Karpas-422 (cell line): ENCODE results near the gene MYH15. TPM values are rescaled to one million over a fixed set of nuclear protein-coding genes. Genes with fewer than 3 reads are reported as not detected.

Experiments used
- DNase-seq: peaks from one replicate; pipeline ENCODE4 v3.0.0-alpha.2; 2015
- H2AFZ ChIP-seq: fragments of 200-600 bp; sonication (generic); 2 replicates; pipeline ENCODE4 v1.6.1; 2014; ENCODE audit warnings: antibody characterized with exemption, low read length, mixed read lengths
- H3K27ac ChIP-seq: fragments of 200-600 bp; sonication (generic); 2 replicates; pipeline ENCODE4 v1.5.1; 2014; ENCODE audit warnings: mild to moderate bottlenecking, low read length, moderate library complexity
- H3K27me3 ChIP-seq: fragments of 200-600 bp; sonication (generic); 2 replicates; pipeline ENCODE4 v1.6.1; 2014; ENCODE audit warnings: low read length, mixed read lengths
- H3K36me3 ChIP-seq: fragments of 200-600 bp; sonication (generic); 2 replicates; pipeline ENCODE4 v1.6.1; 2014; ENCODE audit warnings: low read length, mixed read lengths; ENCODE audit not compliant: insufficient read depth
- H3K4me1 ChIP-seq: fragments of 200-600 bp; sonication (generic); 2 replicates; pipeline ENCODE4 v1.6.1; 2014; ENCODE audit warnings: mild to moderate bottlenecking, low read length, mixed read lengths
- H3K4me2 ChIP-seq: fragments of 200-600 bp; sonication (generic); 2 replicates; pipeline ENCODE4 v1.6.1; 2014; ENCODE audit warnings: low read length, low read depth, mild to moderate bottlenecking; ENCODE audit not compliant: poor library complexity, severe bottlenecking
- H3K4me3 ChIP-seq: fragments of 200-600 bp; sonication (generic); 2 replicates; pipeline ENCODE4 v1.5.1; 2014; ENCODE audit warnings: mild to moderate bottlenecking, antibody characterized with exemption, low read length, mixed read lengths
- H3K79me2 ChIP-seq: fragments of 200-600 bp; sonication (generic); 2 replicates; pipeline ENCODE4 v1.6.1; 2014; ENCODE audit warnings: mild to moderate bottlenecking, low read length, mixed read lengths
- H3K9ac ChIP-seq: fragments of 200-600 bp; sonication (generic); 2 replicates; pipeline ENCODE4 v1.6.0; 2014; ENCODE audit warnings: low read length
- H3K9me2 ChIP-seq: fragments of 200-600 bp; sonication (generic), shearing (Covaris generic); replicated peaks from 2 replicates; pipeline ENCODE4 v1.6.0; 2014; ENCODE audit warnings: mild to moderate bottlenecking, low read length, moderate library complexity; ENCODE audit not compliant: insufficient read depth
- H3K9me3 ChIP-seq: fragments of 300-700, 200-600 bp; sonication (generic); 2 replicates; pipeline ENCODE4 v1.6.1; 2014; ENCODE audit warnings: low read length, mixed read lengths
- H4K20me1 ChIP-seq: fragments of 200-600 bp; sonication (generic); 2 replicates; pipeline ENCODE4 v1.6.1; 2014; ENCODE audit warnings: mild to moderate bottlenecking, antibody characterized with exemption, low read length, low read depth; ENCODE audit not compliant: insufficient read depth
- total RNA-seq: library from RNA; depleted of rRNA; stranded (reverse); fragments of >200 nt; shearing (Covaris generic); gene quantifications from 2 replicates; pipeline ENCODE4 v1.2.3, GENCODE V29; 2014; ENCODE audit warnings: low replicate concordance

MYH15 gene
- total RNA-seq, 1 experiment from 2014 or later: not detected

DNA sequence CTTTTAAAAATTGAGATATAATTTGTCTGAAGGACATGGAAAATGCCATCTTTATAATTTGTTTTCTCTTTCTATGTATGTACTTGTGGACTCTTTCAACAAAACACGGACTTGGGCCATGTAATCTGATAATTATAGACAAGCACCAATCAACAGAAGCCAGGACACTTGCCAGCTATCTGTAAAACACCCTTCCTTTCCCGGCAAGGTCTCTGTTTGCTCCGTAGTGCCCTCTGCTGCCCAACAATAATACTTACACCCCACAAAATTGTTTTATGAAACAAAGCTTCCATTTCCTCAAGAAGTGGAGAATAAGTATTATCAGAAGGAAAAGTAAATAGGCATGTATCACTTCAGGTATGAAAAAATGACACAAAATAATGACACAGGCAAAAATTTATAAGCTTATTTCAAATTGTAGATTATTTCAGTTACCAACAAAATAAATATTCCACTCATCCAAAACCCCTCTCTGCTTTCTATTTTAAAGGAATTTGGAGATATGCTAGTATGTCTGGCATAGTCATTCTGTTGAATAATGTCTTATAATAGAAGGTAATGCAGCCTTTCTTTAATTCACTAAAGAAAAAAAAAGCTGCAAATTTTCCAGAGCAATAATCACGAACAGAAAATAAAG lies 32.8 kb downstream of the MYH15 start:
- DNase-seq: peak; percentile 81
- Histone ChIP-seq H2AFZ (no peak overlapping the region), H3K27ac (no peak overlapping the region), H3K9ac (no peak overlapping the region), H3K9me2 (no peaks in the 10 kb centered on the region), H3K4me1 (no peaks in the 10 kb centered on the region; the same call in 1 of the 2 replicates), H3K4me2 (no peak overlapping the region), H3K79me2 (no peaks in the 10 kb centered on the region), H3K4me3 (no peak overlapping the region), H3K27me3 (no peaks in the 10 kb centered on the region), H4K20me1 (no peaks in the 10 kb centered on the region), H3K9me3 (no peaks in the 10 kb centered on the region), H3K36me3 (no peaks in the 10 kb centered on the region)

DNA sequence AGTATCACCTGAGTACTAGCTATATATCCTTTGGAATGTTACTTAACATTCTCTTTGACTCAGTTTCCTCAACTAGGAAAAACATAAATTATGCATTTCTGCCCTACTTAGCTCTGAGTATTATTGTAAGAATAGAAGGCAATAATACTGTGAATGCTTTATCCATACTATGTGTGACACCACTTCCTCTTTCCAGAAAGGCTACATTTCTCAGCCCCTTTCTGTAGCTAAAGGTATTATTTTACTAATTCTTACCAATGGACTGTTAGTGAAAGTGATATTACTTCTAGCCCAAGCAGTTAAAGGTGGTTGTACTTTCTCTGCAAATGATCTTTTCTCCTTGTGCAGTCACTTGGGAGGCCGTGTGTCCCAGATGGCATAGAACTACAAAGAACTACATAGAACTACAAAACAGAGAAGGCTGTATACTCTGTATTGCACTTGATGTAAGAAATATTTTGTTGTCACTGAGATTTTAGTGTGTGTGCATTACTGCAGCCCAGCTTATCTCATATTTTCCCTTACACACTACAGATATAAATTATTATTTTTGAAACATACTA lies 35.1 kb downstream of the MYH15 start:
- no peak for DNase-seq
- Histone ChIP-seq H3K27me3 (no peaks in the 10 kb centered on the region), H3K36me3 (no peaks in the 10 kb centered on the region), H3K9me3 (no peaks in the 10 kb centered on the region), H3K79me2 (no peaks in the 10 kb centered on the region), H3K4me3 (no peak overlapping the region), H3K9me2 (no peaks in the 10 kb centered on the region), H3K27ac (no peak overlapping the region), H3K9ac (no peak overlapping the region), H3K4me1 (no peaks in the 10 kb centered on the region; the same call in 1 of the 2 replicates), H3K4me2 (no peak overlapping the region), H4K20me1 (no peaks in the 10 kb centered on the region), H2AFZ (no peak overlapping the region)

DNA sequence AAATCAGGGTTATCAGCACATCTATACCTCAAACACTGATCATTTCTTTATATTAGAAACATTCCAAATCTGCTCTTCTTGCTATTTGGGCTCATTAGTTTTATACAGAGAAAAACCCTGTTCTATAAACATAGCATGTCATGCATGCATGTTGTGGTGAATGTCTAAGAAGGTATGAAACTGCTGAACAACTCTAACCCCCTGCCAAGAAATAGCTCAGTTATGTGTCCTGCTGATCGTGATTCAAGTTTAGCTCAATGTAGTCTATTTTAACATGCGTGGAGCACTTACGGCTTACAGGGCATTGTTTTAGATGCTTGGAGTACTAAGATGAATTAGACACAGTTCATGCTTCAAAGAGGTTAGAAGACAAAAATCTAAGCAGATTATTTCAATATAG lies 35.8 kb downstream of the MYH15 start:
- Histone ChIP-seq H2AFZ (no peak overlapping the region), H3K9me3 (no peaks in the 10 kb centered on the region), H3K4me3 (no peak overlapping the region), H4K20me1 (no peaks in the 10 kb centered on the region), H3K36me3 (no peaks in the 10 kb centered on the region), H3K79me2 (no peaks in the 10 kb centered on the region), H3K9me2 (no peaks in the 10 kb centered on the region), H3K27me3 (no peaks in the 10 kb centered on the region), H3K4me1 (no peaks in the 10 kb centered on the region; the same call in 1 of the 2 replicates), H3K9ac (no peak overlapping the region), H3K27ac (no peak overlapping the region), H3K4me2 (no peak overlapping the region)
- no peak for DNase-seq

DNA sequence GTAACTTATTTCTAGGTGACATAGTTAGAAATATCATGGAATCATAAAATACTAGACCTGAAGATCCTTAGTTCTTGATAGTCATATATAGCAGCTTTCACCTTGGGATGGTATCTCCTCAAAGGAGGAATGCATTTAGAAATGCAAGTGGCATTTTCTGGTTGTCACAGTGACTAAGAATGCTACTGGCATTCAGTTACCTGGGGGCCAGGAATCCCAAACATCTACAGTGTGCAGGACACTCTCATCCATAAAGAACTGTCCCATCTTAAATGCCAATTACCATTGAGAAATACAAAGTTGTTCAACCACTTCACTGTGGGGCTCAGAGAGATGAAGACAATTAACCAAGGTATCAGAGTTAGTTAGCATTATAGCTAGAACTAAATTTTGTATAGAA lies 36.7 kb downstream of the MYH15 start:
- H3K9me2 ChIP-seq: no peaks in the 10 kb centered on the region
- no peak for DNase-seq
- no peaks in the 10 kb centered on the region for H3K79me2 ChIP-seq
- H3K9me3 ChIP-seq: no peaks in the 10 kb centered on the region
- H4K20me1 ChIP-seq: no peaks in the 10 kb centered on the region
- no peaks in the 10 kb centered on the region; the same call in 1 of the 2 replicates for H3K4me1 ChIP-seq
- no peaks in the 10 kb centered on the region for H3K36me3 ChIP-seq
- H3K27ac ChIP-seq: no peak overlapping the region
- no peaks in the 10 kb centered on the region for H3K27me3 ChIP-seq
- H3K9ac ChIP-seq: no peak overlapping the region
- no peak overlapping the region for H2AFZ ChIP-seq
- H3K4me3 ChIP-seq: no peak overlapping the region
- no peak overlapping the region for H3K4me2 ChIP-seq

DNA sequence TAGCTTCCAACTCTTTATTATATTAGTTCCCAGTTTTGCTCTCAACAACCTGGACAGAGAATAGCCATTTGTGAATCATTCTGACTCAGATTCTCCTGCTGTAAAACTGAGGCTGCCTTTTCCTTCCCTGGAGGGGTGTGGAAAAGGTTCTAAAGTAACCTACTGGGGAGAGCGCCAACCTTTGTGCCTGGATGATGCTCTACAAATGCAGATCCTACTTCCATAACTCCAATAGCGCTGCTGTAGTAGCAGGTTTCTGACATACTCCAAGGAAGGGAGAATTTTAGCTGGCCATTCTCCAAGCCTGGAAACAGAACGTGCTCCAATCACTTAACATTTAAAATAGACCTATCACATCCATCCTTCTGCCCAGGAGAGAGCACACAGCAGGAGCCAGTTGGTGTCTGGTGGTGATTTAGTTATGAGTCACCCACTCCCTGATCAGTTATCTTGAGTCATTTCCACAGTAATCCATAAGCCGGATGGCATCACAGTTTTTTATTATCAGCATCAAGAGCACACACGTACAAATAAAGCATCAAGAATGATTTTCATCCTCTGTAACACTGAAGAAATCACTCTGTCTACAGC lies 38.3 kb downstream of the MYH15 start:
- H3K4me3 ChIP-seq: no peak overlapping the region

DNA sequence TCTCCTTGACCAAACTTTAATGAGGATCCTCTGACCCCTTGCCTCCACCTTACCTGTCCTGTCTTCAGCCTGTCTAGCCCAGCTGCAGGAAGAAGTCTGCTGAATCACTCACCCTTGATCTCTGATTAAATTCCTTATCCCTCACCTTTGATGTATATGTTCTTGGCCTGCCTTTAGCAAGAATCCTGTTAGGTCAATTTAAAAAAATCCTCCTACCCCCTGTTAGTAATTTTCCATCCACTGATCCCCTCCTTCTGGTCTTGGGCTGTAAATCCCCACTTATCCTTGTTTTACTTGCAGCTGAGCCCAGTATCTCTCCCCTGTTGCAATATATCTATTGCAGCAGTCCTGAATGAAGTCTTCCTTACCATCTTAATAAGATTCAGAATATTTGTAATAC lies 39.0 kb downstream of the MYH15 start:
- no peak overlapping the region for H2AFZ ChIP-seq
- no peak overlapping the region for H3K9ac ChIP-seq
- H3K4me2 ChIP-seq: no peak overlapping the region
- H4K20me1 ChIP-seq: no peaks in the 10 kb centered on the region
- no peaks in the 10 kb centered on the region for H3K27me3 ChIP-seq
- H3K79me2 ChIP-seq: no peaks in the 10 kb centered on the region
- no peaks in the 10 kb centered on the region for H3K4me1 ChIP-seq
- no peaks in the 10 kb centered on the region for H3K36me3 ChIP-seq
- no peaks in the 10 kb centered on the region for H3K9me2 ChIP-seq
- H3K4me3 ChIP-seq: no peak overlapping the region
- DNase-seq: no peak
- H3K9me3 ChIP-seq: no peaks in the 10 kb centered on the region
- no peak overlapping the region for H3K27ac ChIP-seq

More for the DNA sequence above, 38.3 kb downstream of the MYH15 start:
- Histone ChIP-seq H3K9ac (no peak overlapping the region), H3K79me2 (no peaks in the 10 kb centered on the region), H3K4me1 (no peaks in the 10 kb centered on the region), H3K9me3 (no peaks in the 10 kb centered on the region), H2AFZ (no peak overlapping the region), H4K20me1 (no peaks in the 10 kb centered on the region), H3K9me2 (no peaks in the 10 kb centered on the region), H3K4me2 (no peak overlapping the region), H3K27me3 (no peaks in the 10 kb centered on the region), H3K27ac (no peak overlapping the region), H3K36me3 (no peaks in the 10 kb centered on the region)
- no peak for DNase-seq

DNA sequence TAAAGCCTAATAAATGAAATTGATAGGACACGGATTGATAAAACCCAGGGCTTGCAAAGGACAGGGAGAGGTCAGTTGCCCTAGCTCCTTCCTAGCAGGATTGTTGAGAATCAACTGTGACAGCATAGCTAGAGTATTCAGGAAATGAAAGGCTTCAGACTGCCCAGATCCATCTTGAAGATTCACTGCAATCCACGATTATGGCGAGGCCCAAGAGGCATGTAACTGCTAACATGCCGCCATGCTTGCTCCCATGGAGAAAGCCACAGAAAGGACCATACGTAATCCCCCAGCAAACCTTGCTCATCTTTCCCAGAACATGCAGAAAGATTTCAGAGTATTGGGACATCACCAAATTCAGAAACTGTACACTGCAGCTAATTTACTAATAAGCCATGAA lies 41.3 kb downstream of the MYH15 start:
- DNase-seq: no peak
- no peaks in the 10 kb centered on the region for H3K4me1 ChIP-seq
- no peak overlapping the region for H3K4me2 ChIP-seq
- no peak overlapping the region for H3K27ac ChIP-seq
- no peaks in the 10 kb centered on the region for H4K20me1 ChIP-seq
- H3K9me2 ChIP-seq: no peaks in the 10 kb centered on the region
- no peak overlapping the region for H2AFZ ChIP-seq
- H3K9ac ChIP-seq: no peak overlapping the region
- H3K79me2 ChIP-seq: no peaks in the 10 kb centered on the region
- no peaks in the 10 kb centered on the region for H3K36me3 ChIP-seq
- H3K27me3 ChIP-seq: no peaks in the 10 kb centered on the region
- H3K9me3 ChIP-seq: no peaks in the 10 kb centered on the region
- H3K4me3 ChIP-seq: no peak overlapping the region

DNA sequence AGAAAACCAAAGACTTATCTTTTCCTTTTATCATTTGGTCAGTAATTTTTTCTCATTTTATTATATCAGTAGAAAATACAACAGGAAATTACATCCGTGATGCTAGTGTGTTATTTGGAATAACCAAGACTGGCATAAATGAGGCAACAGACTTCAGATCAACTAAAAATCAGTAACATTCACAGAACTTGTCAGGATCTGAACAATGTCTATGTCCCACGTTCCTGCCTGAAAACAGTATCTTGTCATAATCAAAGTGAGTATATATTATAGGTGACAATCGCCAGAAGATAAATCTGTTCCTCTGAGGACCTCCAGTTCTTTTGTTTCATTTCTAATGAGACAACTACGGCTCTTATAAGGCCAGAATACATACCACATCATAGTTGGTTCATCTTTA lies 41.8 kb downstream of the MYH15 start:
- Histone ChIP-seq H3K27ac (no peak overlapping the region), H2AFZ (no peak overlapping the region), H3K4me1 (no peaks in the 10 kb centered on the region), H4K20me1 (no peaks in the 10 kb centered on the region), H3K9ac (no peak overlapping the region), H3K27me3 (no peaks in the 10 kb centered on the region), H3K9me2 (no peaks in the 10 kb centered on the region), H3K4me3 (no peak overlapping the region), H3K4me2 (no peak overlapping the region), H3K9me3 (no peaks in the 10 kb centered on the region), H3K79me2 (no peaks in the 10 kb centered on the region), H3K36me3 (no peaks in the 10 kb centered on the region)
- no peak for DNase-seq
